CD4-positive, alpha-beta T cell (primary cell): ENCODE data around the gene SLAMF1. TPM values are rescaled to one million over a fixed set of nuclear protein-coding genes. Genes with fewer than 3 reads are reported as not detected.

Experiments used
- ATAC-seq: fragments of 200-7000 bp; cut with Tn5 transposase; one replicate; pipeline ENCODE4 v1.10.0; 2022; ENCODE audit warnings: mild to moderate bottlenecking; ENCODE audit not compliant: poor library complexity
- CTCF ChIA-PET: fragments of 350-600 bp; sonication (Branson Sonifier 250); formaldehyde crosslinking; loops from one replicate; lab custom pipeline; 2021; ENCODE audit warnings: antibody characterized with exemption, inconsistent platforms; lab: Charles Lee
- POLR2A ChIA-PET: fragments of 350-600 bp; sonication (Branson Sonifier 250); formaldehyde crosslinking; loops from one replicate; lab custom pipeline; 2021; ENCODE audit warnings: antibody characterized with exemption, inconsistent platforms; lab: Charles Lee
- DNase-seq, 14 experiments: peaks; one replicate each; pipeline ENCODE4 v3.0.0-alpha.2; 2013 to 2020; ENCODE audit warnings: mixed read lengths in 2 of 14
- H3K27ac ChIP-seq, 2 donors: one replicate each; pipeline versions ENCODE4 v1.5.1 to v1.7.0; 2013; ENCODE audit warnings: low read length in 2 of 2, low read depth in 1 of 2, mild to moderate bottlenecking in 1 of 2
- H3K27me3 ChIP-seq, 2 experiments: 1 replicate in 1 of 2; 2 replicates in 1 of 2; pipeline versions ENCODE4 v1.6.1 to v1.7.0; 2013; ENCODE audit warnings: low read length in 2 of 2, control low read depth in 1 of 2, mild to moderate bottlenecking in 1 of 2, moderate library complexity in 1 of 2; ENCODE audit not compliant: insufficient read depth in 2 of 2, control insufficient read depth in 1 of 2
- H3K36me3 ChIP-seq: one replicate; pipeline ENCODE4 v1.6.1; 2013; ENCODE audit warnings: low read length, control low read depth; ENCODE audit not compliant: insufficient read depth
- H3K4me1 ChIP-seq: one replicate; pipeline ENCODE4 v1.6.1; 2013; ENCODE audit warnings: low read length, control low read depth; ENCODE audit not compliant: insufficient read depth
- H3K4me3 ChIP-seq: one replicate; pipeline ENCODE4 v1.5.1; 2013; ENCODE audit warnings: mild to moderate bottlenecking, low read length, moderate library complexity
- H3K9me3 ChIP-seq, 2 experiments: 1 replicate in 1 of 2; 2 replicates in 1 of 2; pipeline versions ENCODE4 v1.6.1 to v1.7.0; 2013; ENCODE audit warnings: low read length in 2 of 2, mild to moderate bottlenecking in 2 of 2, control low read depth in 1 of 2, moderate library complexity in 1 of 2; ENCODE audit not compliant: control insufficient read depth in 1 of 2, insufficient read depth in 1 of 2
- H3K27ac Mint-ChIP-seq: one replicate; pipeline ENCODE4 v1.8.0; 2020; ENCODE audit warnings: mixed read lengths
- H3K27me3 Mint-ChIP-seq: one replicate; pipeline ENCODE4 v1.8.0; 2021; ENCODE audit warnings: mixed read lengths
- H3K36me3 Mint-ChIP-seq: one replicate; pipeline ENCODE4 v1.8.0; 2021; ENCODE audit warnings: low read depth, mixed read lengths
- H3K4me1 Mint-ChIP-seq: one replicate; pipeline ENCODE4 v1.8.0; 2021; ENCODE audit warnings: low read depth, mixed read lengths
- H3K4me3 Mint-ChIP-seq: one replicate; pipeline ENCODE4 v1.8.0; 2020; ENCODE audit warnings: mild to moderate bottlenecking, mixed read lengths
- H3K9me3 Mint-ChIP-seq: one replicate; pipeline ENCODE4 v1.8.0; 2020; ENCODE audit warnings: mixed read lengths
- CTCF ChIP-seq: fragments of 200-600 bp; IDR thresholded peaks from one replicate; pipeline ENCODE4 v1.8.0; 2022; ENCODE audit warnings: antibody characterized with exemption, mild to moderate bottlenecking
- intact Hi-C, 2 experiments: fragments of 100-400 bp; cut with DNase I in 1 of 2; cut with micrococcal nuclease in 1 of 2; formaldehyde crosslinking; loops; one replicate each; pipeline versions ENCODE4 v1.15.1 to v1.9.0; 2023 to 2025; cut with DNase I, micrococcal nuclease
- total RNA-seq, 174 experiments: library from RNA in 2 of 174; stranded (reverse) in 2 of 174; gene quantifications; one replicate each; pipeline ENCODE4 v1.2.3 and lab custom pipeline; 2021 to 2026

Gene SLAMF1
- total RNA-seq, 2 experiments from 2014 or later, result 39.4 to 39.8 TPM

- Mint-ChIP-seq H3K9me3 (no peaks in the 10 kb centered on the region), H3K4me3 (peak overlapping the region; percentile 97), H3K36me3 (peaks cover 36% of the 10 kb centered on the region), H3K27me3 (no peaks in the 10 kb centered on the region), H3K4me1 (peaks cover 78% of the 10 kb centered on the region), H3K27ac (peak overlapping the region; percentile 97)
- intact Hi-C loops, result loop anchor here (1.0 to 5.0 kb wide), 5 partner anchors 9 to 70 kb away; no protein-coding TSS in a partner anchor
- H3K27ac ChIP-seq, result peak overlapping the region; percentile 68 to 76
- ATAC-seq, result peak; percentile 47
- ChIA-PET POLR2A (interaction anchor here (0.6 to 5.7 kb wide), 13 partner anchors 8 to 219 kb away, joined by 3 to 74 read pairs (median 8); no protein-coding TSS in a partner anchor), CTCF (interaction anchor here (1.4 to 3.2 kb wide), 4 partner anchors 27 to 97 kb away, joined by 4 to 27 read pairs (median 8); no protein-coding TSS in a partner anchor)
- no peak for DNase-seq
- no peak for TF ChIP-seq CTCF
- H3K9me3 ChIP-seq, result no peaks in the 10 kb centered on the region
- H3K27me3 ChIP-seq, result no peaks in the 10 kb centered on the region
- H3K4me3 ChIP-seq, result peak overlapping the region; percentile 69
- peaks cover 38% of the 10 kb centered on the region for H3K4me1 ChIP-seq
- peaks cover 5% of the 10 kb centered on the region for H3K36me3 ChIP-seq
Measured at GRCh38 chr1:160647329-160647720, 481 bp upstream of the SLAMF1 start.

GRCh38 chr1:160646180-160646579, 664 bp downstream of the SLAMF1 start:
- TF ChIP-seq CTCF, result no peak
- H3K4me3 Mint-ChIP-seq, result peak overlapping the region; percentile 97
- ChIA-PET POLR2A (interaction anchor here (0.6 to 5.7 kb wide), 12 partner anchors 9 to 218 kb away, joined by 3 to 74 read pairs (median 8); no protein-coding TSS in a partner anchor), CTCF (interaction anchor here (1.2 to 3.2 kb wide), 5 partner anchors 24 to 96 kb away, joined by 3 to 27 read pairs (median 5); no protein-coding TSS in a partner anchor)
- H3K27ac Mint-ChIP-seq, result peak overlapping the region; percentile 97
- no peaks in the 10 kb centered on the region for H3K9me3 Mint-ChIP-seq
- peaks cover 36% of the 10 kb centered on the region for H3K36me3 Mint-ChIP-seq
- peak overlapping the region; percentile 68 to 76 for H3K27ac ChIP-seq
- peak overlapping the region; percentile 69 for H3K4me3 ChIP-seq
- intact Hi-C loops, result loop anchor here (2.0 to 5.0 kb wide), 3 partner anchors 15 to 71 kb away; no protein-coding TSS in a partner anchor
- H3K4me1 Mint-ChIP-seq, result peaks cover 78% of the 10 kb centered on the region
- ATAC-seq (no peak), DNase-seq (no peak)
- no peaks in the 10 kb centered on the region for H3K27me3 Mint-ChIP-seq
- peaks cover 36% of the 10 kb centered on the region for H3K4me1 ChIP-seq
- H3K9me3 ChIP-seq, result no peaks in the 10 kb centered on the region
- H3K27me3 ChIP-seq, result no peaks in the 10 kb centered on the region
- H3K36me3 ChIP-seq, result peaks cover 7% of the 10 kb centered on the region

DNA sequence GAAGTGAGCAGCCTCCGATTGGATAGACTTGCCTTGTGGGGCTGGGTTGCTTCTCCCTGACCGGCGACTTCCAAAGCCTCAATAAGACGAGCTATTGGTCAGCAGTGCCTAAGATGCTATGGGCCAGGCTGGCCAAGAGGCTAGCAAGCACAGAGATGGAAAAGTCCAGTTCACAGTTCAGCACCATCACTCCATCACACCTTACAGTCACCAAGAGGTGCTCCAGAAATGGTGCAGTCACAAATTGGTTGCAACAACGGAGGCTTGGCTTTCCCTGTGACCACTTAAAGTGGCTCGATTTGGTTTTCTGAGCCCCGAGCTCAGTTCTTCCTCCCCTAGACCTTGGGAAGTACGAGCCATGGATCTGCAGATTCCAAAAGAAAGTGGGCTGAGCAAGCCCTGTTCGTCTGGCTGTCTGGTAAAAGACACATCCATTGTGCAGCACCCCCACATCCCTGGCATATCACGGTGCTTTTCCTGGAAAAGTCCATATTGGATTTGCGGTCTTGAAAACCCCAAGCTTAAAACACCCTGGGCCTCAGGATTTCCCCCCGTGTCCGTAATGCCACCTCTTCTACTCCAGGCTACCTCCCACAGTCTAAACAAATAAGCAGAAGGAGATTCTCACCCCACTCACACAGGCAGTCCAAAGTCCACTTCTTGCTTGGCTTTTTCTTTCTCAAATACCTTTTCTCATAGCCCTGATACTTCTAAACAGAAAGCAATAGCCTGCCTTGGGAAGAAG, 1.3 kb downstream of the SLAMF1 start:
- peak overlapping the region; percentile 69 for H3K4me3 ChIP-seq
- peaks cover 7% of the 10 kb centered on the region for H3K36me3 ChIP-seq
- Mint-ChIP-seq H3K4me1 (peaks cover 78% of the 10 kb centered on the region), H3K4me3 (peak overlapping the region; percentile 97), H3K27ac (peak overlapping the region; percentile 97), H3K36me3 (peaks cover 40% of the 10 kb centered on the region), H3K9me3 (no peaks in the 10 kb centered on the region), H3K27me3 (no peaks in the 10 kb centered on the region)
- H3K27ac ChIP-seq, result peak overlapping the region; percentile 68 to 76
- ChIA-PET POLR2A (interaction anchor here (0.6 to 5.7 kb wide), 10 partner anchors 9 to 217 kb away, joined by 3 to 74 read pairs (median 12); no protein-coding TSS in a partner anchor), CTCF (interaction anchor here (0.6 to 3.2 kb wide), 4 partner anchors 16 to 95 kb away, joined by 3 to 27 read pairs (median 4); no protein-coding TSS in a partner anchor)
- ATAC-seq (no peak), DNase-seq (no peak)
- no peaks in the 10 kb centered on the region for H3K9me3 ChIP-seq
- peaks cover 38% of the 10 kb centered on the region for H3K4me1 ChIP-seq
- TF ChIP-seq CTCF, result no peak
- H3K27me3 ChIP-seq, result no peaks in the 10 kb centered on the region
- intact Hi-C loops, result loop anchor here (2.0 to 5.0 kb wide), 3 partner anchors 15 to 72 kb away; no protein-coding TSS in a partner anchor
